HPDE6-E6E7 (cell line): ENCODE data around the gene OXCT1.
"Not testable (repeated sequence)": the region's sequence is repeated elsewhere in the genome, so short reads cannot be mapped to it uniquely, and the experiment has no call there.

Experiments used
- DNase-seq: peaks from one replicate; pipeline ENCODE4 v3.0.0; 2011; ENCODE audit warnings: missing footprints; ENCODE audit errors: extremely low spot score

The OXCT1 gene

GRCh38 chr5:41721516-41721915 is 148.7 kb downstream of the OXCT1 start:
- no peak for DNase-seq

DNA sequence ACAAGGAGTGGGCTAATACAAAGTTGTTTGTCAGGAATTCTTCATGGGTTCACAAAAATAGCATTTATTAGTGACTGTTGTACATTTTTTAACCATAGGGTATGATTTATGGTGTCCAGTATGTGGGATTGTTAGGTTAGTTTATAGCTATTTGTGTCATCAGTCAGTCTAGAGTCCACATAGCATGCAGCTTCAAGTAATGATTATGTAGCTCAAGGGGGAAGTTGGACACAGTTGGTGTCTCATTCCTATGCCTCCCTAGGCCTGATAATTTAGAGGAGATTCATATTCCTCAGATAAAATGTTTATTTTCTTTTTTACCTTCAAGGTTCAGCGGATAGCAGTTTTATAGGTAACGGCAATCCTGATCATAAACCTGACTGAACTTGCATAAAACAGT is 153.8 kb downstream of the OXCT1 start:
- DNase-seq: no peak

GRCh38 chr5:41714446-41714845 is 155.8 kb downstream of the OXCT1 start:
- DNase-seq: not testable (repeated sequence)

- DNase-seq: no peak
These were observed 161.7 kb downstream of the OXCT1 start for GRCh38 chr5:41708604-41708940.

GRCh38 chr5:41707853-41708603 is 162.2 kb downstream of the OXCT1 start:
- DNase-seq: peak; percentile 51

DNA sequence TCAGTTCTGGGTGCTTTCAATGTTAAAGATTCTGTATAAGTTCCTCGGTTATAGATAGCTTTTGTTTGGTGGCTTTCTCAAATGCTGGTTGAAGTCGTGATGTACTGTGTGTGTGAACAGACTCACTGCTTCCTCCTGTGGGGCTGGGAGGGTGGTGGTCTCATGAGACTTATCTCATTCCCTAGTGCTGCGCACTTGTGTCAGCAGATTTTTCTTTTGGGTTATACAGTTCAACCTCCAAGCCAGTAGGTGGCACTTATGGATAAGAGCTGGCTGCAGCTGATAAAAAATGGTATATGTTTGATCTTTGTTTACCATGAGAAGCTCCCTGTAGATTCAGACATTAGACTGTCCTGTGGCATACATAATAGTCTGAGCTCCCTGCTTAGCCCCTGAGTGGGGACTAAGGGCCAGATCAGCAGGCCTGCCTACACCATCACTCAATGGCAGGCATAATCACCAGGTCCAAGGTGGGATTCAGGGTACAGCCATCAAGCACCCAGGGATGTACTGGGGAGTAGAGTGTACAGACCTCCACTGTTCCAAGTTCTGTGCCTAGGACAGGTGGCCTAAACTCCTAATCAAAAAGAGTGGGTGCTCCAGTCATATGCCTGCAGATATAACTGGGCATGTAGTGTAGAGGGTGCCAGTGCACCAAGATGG is 174.2 kb downstream of the OXCT1 start:
- DNase-seq: no peak

- no peak for DNase-seq
These were observed 183.5 kb downstream of the OXCT1 start for GRCh38 chr5:41686767-41687166.

GRCh38 chr5:41686191-41686590 is 184.0 kb downstream of the OXCT1 start:
- no peak for DNase-seq

GRCh38 chr5:41683181-41683580 is 187.0 kb downstream of the OXCT1 start:
- DNase-seq: no peak

DNA sequence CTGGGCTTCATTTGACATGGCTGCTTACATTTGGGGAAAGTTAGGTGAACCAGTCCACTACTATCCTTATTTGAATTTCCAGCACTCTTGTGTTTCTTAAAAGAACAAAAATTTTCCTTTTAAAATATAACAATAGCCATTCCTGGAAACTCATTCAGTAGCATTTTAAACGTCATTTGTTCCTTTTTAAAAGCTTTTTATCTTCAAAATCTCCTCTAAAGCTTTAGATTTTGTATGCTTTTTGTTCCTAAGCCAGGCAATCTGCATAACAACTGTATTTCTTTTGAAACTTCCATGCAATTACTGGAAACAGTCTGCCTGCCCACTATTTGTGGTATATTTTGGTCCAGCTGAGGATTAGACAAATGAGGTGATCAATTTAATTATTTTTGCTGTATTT is 187.6 kb downstream of the OXCT1 start:
- DNase-seq: no peak

DNA sequence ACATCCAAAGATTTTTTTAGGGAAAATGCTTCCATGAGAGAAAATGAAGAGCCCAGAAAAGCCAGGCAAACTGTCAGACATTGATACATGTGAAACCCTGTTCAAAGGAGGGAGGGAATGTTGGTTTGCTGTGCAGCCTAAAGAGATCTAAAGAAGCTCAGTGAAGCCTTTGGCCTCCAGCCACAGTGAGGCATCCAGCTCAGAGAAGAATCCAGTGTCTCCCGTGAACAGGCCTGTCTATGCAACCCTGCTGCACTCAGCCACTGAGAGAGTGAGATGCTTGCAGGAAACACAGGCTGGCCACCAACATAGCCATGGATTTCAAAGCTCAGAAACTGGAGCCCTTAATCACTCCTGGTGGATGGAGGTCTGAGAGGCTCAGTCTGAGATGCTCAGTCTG is 188.4 kb downstream of the OXCT1 start:
- no peak for DNase-seq
